ENCODE measurements around the gene IDH1.

IDH1 gene

DNA sequence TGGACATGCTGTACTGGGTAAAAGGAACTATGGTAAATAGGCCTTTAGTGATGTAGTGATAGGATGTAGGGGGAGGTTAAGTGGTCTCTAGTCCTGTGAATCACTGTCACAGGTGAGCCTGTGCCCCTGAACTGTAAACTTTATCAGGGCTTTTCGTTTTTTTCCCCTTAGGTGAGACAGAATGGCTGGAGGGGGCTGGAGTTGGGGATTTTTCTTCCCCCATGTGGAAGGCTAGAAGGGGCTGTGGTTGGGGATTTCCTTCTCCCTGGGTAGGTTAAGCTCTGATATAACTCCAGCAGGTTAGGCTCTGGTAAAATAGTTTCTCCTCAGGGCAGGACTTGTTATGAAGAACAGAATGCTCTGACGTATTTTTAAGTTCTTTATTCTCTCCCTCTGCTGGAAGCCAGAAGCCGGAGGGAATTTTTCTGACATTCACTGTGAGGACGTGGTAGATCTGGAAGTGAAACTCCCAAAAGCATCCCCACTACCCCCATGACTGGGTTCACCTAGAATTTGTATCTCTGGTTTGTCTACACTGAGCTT, 39.7 kb upstream of the IDH1 start:
- TF ChIP-seq CTCF (IDR thresholded peaks at IDR 0.05; ENCODE audit: borderline replicate concordance, control extremely low read depth, extremely low read depth, insufficient read depth, missing control alignments): no peak
- in situ Hi-C loops (cut with MboI; ENCODE audit: low sequenced_read_pairs, unreplicated experiment): no loop called here
- DNase-seq (ENCODE audit: low spot score): no peak

DNA sequence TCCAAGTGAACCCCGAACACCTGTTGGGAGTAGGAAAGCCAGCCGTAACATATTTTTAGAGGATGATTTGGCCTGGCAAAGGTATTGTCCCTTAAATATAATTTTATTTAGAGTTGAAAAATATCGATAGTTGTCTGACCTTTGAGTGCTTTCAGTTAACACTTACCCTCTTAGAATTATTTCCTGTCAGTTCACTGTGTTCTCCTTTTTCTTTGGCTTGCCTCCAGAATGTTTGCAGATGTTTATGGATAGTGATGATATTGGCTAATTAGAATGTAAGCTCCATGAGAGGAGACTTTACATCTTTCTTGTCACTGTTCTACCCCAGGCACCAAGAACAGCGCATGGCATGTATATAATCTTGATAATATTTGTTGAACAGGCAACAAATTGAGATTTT, 31.0 kb upstream of the IDH1 start:
- in situ Hi-C loops (cut with MboI; ENCODE audit: low sequenced_read_pairs, unreplicated experiment): no loop called here
- no peak for TF ChIP-seq CTCF (IDR thresholded peaks at IDR 0.05; ENCODE audit: borderline replicate concordance, control extremely low read depth, extremely low read depth, insufficient read depth, missing control alignments)
- DNase-seq (ENCODE audit: low spot score): no peak

GRCh38 chr2:208280933-208281332, 26.1 kb upstream of the IDH1 start:
- in situ Hi-C loops (cut with MboI; ENCODE audit: low sequenced_read_pairs, unreplicated experiment): no loop called here
- TF ChIP-seq CTCF (IDR thresholded peaks at IDR 0.05; ENCODE audit: borderline replicate concordance, control extremely low read depth, extremely low read depth, insufficient read depth, missing control alignments): no peak
- DNase-seq (ENCODE audit: low spot score): no peak

DNA sequence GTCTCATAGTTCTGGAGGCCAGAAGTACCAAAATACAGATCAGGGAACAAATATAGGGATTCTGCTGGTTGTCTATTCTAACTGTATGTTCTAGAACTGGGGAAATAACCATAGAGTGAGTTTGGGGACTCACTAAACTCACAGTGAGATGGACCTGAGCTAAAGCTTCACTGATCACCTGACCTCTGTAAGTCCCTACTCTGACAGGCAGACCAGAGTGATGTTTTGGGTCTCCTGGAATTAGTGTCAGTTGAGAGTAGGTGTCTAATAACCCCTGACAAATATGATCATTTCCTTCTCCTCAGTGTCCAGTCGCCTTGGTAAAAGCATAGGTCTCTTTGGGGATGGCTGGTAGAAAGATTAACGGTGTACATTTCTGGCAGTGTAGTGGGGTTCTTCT, 25.4 kb upstream of the IDH1 start:
- no peak for TF ChIP-seq CTCF (IDR thresholded peaks at IDR 0.05; ENCODE audit: borderline replicate concordance, control extremely low read depth, extremely low read depth, insufficient read depth, missing control alignments)
- in situ Hi-C loops (cut with MboI; ENCODE audit: low sequenced_read_pairs, unreplicated experiment): no loop called here
- no peak for DNase-seq (ENCODE audit: low spot score)

DNA sequence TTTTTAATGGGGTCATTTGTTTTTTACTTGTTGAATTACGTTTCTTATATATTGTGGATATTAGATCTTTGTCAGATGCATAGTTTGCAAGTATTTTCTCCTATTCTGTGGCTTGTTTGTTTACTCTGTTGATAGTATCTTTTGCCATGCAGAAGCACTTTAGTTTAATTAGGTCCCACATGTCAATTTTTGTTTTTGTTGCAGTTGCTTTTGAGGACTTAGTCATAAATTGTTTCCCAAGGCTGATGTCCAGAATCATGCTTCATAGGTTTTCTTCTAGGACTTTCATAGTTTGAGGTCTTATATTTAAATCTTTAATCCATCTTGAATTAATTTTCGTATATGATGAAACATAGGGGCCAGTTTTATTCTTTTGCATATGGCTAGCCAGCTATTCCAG, 24.4 kb upstream of the IDH1 start:
- TF ChIP-seq CTCF (IDR thresholded peaks at IDR 0.05; ENCODE audit: borderline replicate concordance, control extremely low read depth, extremely low read depth, insufficient read depth, missing control alignments): no peak
- no peak for DNase-seq (ENCODE audit: low spot score)
- in situ Hi-C loops (cut with MboI; ENCODE audit: low sequenced_read_pairs, unreplicated experiment): no loop called here

GRCh38 chr2:208278549-208278948, 23.7 kb upstream of the IDH1 start:
- no peak for DNase-seq (ENCODE audit: low spot score)
- in situ Hi-C loops (cut with MboI; ENCODE audit: low sequenced_read_pairs, unreplicated experiment): no loop called here
- TF ChIP-seq CTCF (IDR thresholded peaks at IDR 0.05; ENCODE audit: borderline replicate concordance, control extremely low read depth, extremely low read depth, insufficient read depth, missing control alignments): no peak

DNA sequence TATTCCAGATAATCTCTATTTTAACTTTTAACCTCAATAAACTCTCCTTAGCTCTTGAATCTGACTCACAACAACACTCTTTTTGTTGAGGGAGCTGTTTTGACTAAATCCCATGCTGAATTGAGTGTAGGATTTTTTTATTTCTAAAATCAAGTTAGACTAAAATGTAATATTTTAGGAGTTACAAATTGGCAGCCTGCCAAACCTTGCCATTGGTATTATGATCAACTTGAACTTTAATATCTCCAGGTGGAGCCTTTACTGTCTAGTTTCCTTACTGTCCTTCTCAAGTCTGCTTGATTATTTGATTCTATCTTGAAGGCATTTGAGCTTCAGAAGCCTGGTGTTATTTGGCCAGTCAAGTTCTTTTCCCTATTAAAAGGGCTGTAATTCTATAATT, 19.9 kb upstream of the IDH1 start:
- in situ Hi-C loops (cut with MboI; ENCODE audit: low sequenced_read_pairs, unreplicated experiment): no loop called here
- TF ChIP-seq CTCF (IDR thresholded peaks at IDR 0.05; ENCODE audit: borderline replicate concordance, control extremely low read depth, extremely low read depth, insufficient read depth, missing control alignments): no peak
- DNase-seq (ENCODE audit: low spot score): no peak

Measured in GM13976 (cell line).